ENCODE data around the gene ITGB3. TPM values are rescaled to one million over a fixed set of nuclear protein-coding genes. Genes with fewer than 3 reads are reported as not detected.

The ITGB3 gene
- total and polyA plus RNA-seq, 3 donors from 2014 or later = 6.9 to 10.3 (median 7.6) TPM

DNA sequence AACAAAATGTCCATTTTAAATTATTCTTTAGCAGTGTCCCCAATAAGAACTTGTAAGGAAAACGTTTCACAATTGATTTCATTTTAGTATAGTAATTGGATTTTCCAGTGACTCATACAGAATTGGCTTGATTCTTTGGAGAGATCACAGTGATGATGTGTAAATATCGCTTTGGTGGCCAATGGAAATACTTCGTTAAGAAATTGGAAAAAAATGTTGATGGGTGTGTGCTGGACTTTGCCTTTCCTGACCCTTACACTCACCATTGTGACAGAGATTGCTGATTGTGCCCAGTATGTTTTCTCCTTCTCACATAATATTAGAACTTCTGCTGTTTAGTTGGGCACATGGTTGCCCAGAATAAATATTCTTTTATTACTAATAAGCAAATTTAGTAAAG lies 62.7 kb downstream of the ITGB3 start:
- TF ChIP-seq, protein P1, sequence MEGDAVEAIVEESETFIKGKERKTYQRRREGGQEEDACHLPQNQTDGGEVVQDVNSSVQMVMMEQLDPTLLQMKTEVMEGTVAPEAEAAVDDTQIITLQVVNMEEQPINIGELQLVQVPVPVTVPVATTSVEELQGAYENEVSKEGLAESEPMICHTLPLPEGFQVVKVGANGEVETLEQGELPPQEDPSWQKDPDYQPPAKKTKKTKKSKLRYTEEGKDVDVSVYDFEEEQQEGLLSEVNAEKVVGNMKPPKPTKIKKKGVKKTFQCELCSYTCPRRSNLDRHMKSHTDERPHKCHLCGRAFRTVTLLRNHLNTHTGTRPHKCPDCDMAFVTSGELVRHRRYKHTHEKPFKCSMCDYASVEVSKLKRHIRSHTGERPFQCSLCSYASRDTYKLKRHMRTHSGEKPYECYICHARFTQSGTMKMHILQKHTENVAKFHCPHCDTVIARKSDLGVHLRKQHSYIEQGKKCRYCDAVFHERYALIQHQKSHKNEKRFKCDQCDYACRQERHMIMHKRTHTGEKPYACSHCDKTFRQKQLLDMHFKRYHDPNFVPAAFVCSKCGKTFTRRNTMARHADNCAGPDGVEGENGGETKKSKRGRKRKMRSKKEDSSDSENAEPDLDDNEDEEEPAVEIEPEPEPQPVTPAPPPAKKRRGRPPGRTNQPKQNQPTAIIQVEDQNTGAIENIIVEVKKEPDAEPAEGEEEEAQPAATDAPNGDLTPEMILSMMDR (IDR thresholded peaks at IDR 0.05) = no peak
- TF ChIP-seq POLR2A (IDR thresholded peaks at IDR 0.05) = no peak
- 55 to 61% methylated on average over 3 of the region's 3 CpGs for whole genome bisulfite sequencing, 2 donors
- no peak for DNase-seq
- Histone ChIP-seq H3K27me3 (no peaks in the 10 kb centered on the region), H3K27ac (no peak overlapping the region), H3K4me1 (peaks cover 3% of the 10 kb centered on the region), H3K9me3 (no peaks in the 10 kb centered on the region), H3K4me3 (no peak overlapping the region), H3K36me3 (ENCODE audit: low read depth, missing control alignments) (no peaks in the 10 kb centered on the region)
- intact Hi-C loops (cut with DNase I; ENCODE audit: low total_unique reads) = loop anchor here (10.0 kb wide), 1 partner anchor 82 kb away; no protein-coding TSS in a partner anchor

GRCh38 chr17:47317119-47317518 lies 63.5 kb downstream of the ITGB3 start:
- Histone ChIP-seq H3K9me3 (no peaks in the 10 kb centered on the region), H3K4me1 (peaks cover 3% of the 10 kb centered on the region), H3K27ac (no peak overlapping the region), H3K36me3 (ENCODE audit: low read depth, missing control alignments) (no peaks in the 10 kb centered on the region), H3K4me3 (no peak overlapping the region), H3K27me3 (no peaks in the 10 kb centered on the region)
- WGBS, 2 donors = 80 to 83% methylated on average over 2 of the region's 2 CpGs
- TF ChIP-seq POLR2A (IDR thresholded peaks at IDR 0.05) = no peak
- TF ChIP-seq, protein P1 (IDR thresholded peaks at IDR 0.05) = no peak
- no peak for DNase-seq
- intact Hi-C loops (cut with DNase I; ENCODE audit: low total_unique reads) = loop anchor here (10.0 kb wide), 1 partner anchor 82 kb away; no protein-coding TSS in a partner anchor

DNA sequence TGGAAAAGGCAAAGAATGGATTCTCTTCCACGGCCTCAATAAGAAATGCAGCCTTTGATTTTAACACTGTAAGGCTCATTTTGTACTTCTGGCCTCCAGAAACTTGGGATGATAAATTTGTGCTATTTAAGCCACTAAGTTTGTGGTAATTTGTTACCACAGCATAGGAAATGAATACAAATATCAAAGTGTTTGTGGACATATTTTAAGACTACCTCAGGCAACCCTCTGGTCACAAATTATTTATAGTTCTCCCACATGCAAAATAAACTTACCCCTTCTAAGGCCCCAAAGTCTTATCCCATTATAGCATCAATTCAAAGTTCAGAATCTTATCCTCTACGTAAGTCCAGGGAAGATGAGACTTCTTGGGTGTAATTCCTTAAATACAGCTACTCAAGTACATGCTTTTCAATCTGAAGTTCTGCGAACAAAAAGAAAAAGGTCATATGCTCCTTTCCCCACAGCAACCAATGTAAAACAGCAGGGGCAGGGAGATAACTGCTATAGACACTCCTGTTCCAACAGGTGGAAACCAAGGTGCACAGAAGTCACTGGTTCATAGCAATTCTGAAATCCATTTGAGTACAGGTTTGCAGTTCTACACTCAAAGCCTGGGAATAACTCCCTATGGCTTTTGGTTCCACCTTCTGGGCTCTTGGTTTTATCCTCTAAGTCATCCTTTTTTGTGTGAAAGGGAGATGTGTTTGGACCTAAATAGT lies 64.7 kb downstream of the ITGB3 start:
- H3K36me3 ChIP-seq (ENCODE audit: low read depth, missing control alignments) = no peaks in the 10 kb centered on the region
- no peaks in the 10 kb centered on the region for H3K27me3 ChIP-seq
- 90 to 94% methylated on average over 3 of the region's 3 CpGs for WGBS, 2 donors
- intact Hi-C loops (cut with DNase I; ENCODE audit: low total_unique reads) = loop anchor here (10.0 kb wide), 1 partner anchor 84 kb away; no protein-coding TSS in a partner anchor
- DNase-seq = no peak
- H3K27ac ChIP-seq = no peak overlapping the region
- H3K4me3 ChIP-seq = no peak overlapping the region
- H3K4me1 ChIP-seq = peaks cover 3% of the 10 kb centered on the region
- TF ChIP-seq, protein P1 (IDR thresholded peaks at IDR 0.05) = no peak
- TF ChIP-seq POLR2A (IDR thresholded peaks at IDR 0.05) = no peak
- H3K9me3 ChIP-seq = no peaks in the 10 kb centered on the region

DNA sequence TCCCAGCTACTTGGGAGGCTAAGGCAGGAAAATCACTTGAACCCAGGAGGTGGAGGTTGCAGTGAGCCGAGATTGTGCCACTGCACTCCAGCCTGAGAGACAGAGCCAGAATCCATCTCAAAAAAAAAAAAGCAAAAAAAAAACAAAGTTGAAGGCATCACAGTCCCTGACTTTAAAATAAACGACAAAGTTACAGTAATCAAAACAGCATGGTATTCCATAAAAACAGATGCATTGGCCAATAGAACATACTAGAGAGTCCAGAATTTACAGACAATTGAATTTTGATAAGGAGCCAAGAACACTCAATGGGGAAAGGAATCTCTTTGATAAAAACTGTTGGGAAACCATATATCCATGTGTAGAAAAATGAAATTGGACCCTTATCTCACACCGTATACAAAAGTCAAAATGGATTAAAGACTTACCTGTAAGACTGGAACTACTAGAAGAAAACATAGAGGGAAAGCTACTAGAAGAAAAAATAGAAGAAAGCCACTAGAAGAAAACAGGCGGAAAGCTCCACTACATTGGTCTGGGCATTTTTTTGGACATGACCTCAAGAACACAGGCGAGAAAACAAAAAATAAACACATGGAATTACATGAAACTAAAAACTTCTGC lies 67.4 kb downstream of the ITGB3 start:
- intact Hi-C loops (cut with DNase I; ENCODE audit: low total_unique reads) = no loop called here
- Histone ChIP-seq H3K36me3 (ENCODE audit: low read depth, missing control alignments) (no peaks in the 10 kb centered on the region), H3K4me3 (no peak overlapping the region), H3K27ac (no peak overlapping the region), H3K4me1 (no peaks in the 10 kb centered on the region), H3K9me3 (no peaks in the 10 kb centered on the region), H3K27me3 (no peaks in the 10 kb centered on the region)
- DNase-seq = no peak
- TF ChIP-seq POLR2A (IDR thresholded peaks at IDR 0.05) = no peak
- TF ChIP-seq, protein P1 (IDR thresholded peaks at IDR 0.05) = no peak
- WGBS, 2 donors = 75 to 86% methylated on average over 5 of the region's 5 CpGs
